Neural cell (in vitro differentiated cells): ENCODE data around the gene MXD3.

Experiments used
- CTCF ChIP-seq: fragments of 450-650 bp; IDR thresholded peaks from 2 replicates; pipeline ENCODE4 v1.5.1; 2014; ENCODE audit warnings: antibody characterized with exemption, mild to moderate bottlenecking, moderate library complexity; ENCODE audit not compliant: poor library complexity, severe bottlenecking
- EP300 ChIP-seq: fragments of 450-650 bp; conservative IDR thresholded peaks from 2 replicates; pipeline ENCODE4 v1.6.1; 2014; ENCODE audit warnings: antibody characterized with exemption, mild to moderate bottlenecking, moderate library complexity; ENCODE audit not compliant: poor library complexity, severe bottlenecking
- EZH2 ChIP-seq: fragments of 200-600, 300-800 bp; shearing (Covaris generic), sonication (generic); IDR thresholded peaks from 2 replicates; pipeline ENCODE4 v1.6.1; 2014; ENCODE audit warnings: antibody characterized with exemption, low read length, borderline replicate concordance, mild to moderate bottlenecking; ENCODE audit not compliant: insufficient read depth, poor library complexity, severe bottlenecking
- MXI1 ChIP-seq: fragments of 450-650 bp; conservative IDR thresholded peaks from 2 replicates; pipeline ENCODE4 v1.6.1; 2014; ENCODE audit warnings: antibody characterized with exemption, mild to moderate bottlenecking; ENCODE audit not compliant: poor library complexity, severe bottlenecking
- POLR2AphosphoS5 ChIP-seq: IDR thresholded peaks from 2 replicates; pipeline ENCODE4 v1.6.1; 2012
- RAD21 ChIP-seq: fragments of 450-650 bp; conservative IDR thresholded peaks from 2 replicates; pipeline ENCODE4 v1.6.1; 2014; ENCODE audit warnings: antibody characterized with exemption, mild to moderate bottlenecking, moderate library complexity
- SMC3 ChIP-seq: fragments of 450-650 bp; conservative IDR thresholded peaks from 2 replicates; pipeline ENCODE4 v1.6.1; 2014; ENCODE audit warnings: antibody characterized with exemption, mild to moderate bottlenecking, moderate library complexity; ENCODE audit not compliant: poor library complexity

DNA sequence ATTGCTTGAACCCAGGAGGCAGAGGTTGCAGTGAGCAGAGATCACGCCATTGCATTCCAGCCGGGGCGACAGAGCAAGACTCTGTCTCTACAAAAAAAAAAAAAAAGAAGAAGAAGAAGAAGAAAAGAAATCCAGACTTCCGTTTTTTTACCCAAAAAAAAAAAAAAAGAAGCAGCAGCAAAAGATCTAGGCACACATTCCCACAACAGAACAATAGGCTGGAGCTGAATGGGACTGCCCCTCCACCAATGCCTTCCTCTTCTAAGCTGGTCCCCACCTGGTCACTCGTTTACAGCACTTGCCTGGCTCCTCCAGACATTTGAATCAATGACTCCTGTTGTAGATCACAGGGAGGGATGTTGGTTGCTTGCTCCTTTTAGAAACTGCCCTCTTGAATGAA is 41.4 kb upstream of the MXD3 start:
- TF ChIP-seq CTCF (no peak), POLR2AphosphoS5 (no peak), SMC3 (no peak), EZH2 (no peak), RAD21 (no peak), EP300 (no peak), MXI1 (no peak)
